Breast epithelium (tissue), 4 donors: ENCODE measurements around the gene SLC1A6. TPM values are rescaled to one million over a fixed set of nuclear protein-coding genes. Genes with fewer than 3 reads are reported as not detected.
"Not testable (repeated sequence)": the region's sequence is repeated elsewhere in the genome, so short reads cannot be mapped to it uniquely, and the experiment has no call there.

Experiments
- DNase-seq, 2 donors: peaks; one replicate each; pipeline ENCODE4 v3.0.0-alpha.2; 2019; ENCODE audit warnings: low spot score in 2 of 2
- H3K27ac ChIP-seq, 2 donors: fragments of 200-600 bp; sonication (generic) in 1 of 2; one replicate each; pipeline ENCODE4 v1.5.1; 2016 to 2019; ENCODE audit warnings: mild to moderate bottlenecking in 1 of 2
- H3K27me3 ChIP-seq, 2 donors: fragments of 200-600 bp; sonication (generic) in 1 of 2; one replicate each; pipeline versions ENCODE4 v1.5.1 to v1.6.0; 2017 to 2019; ENCODE audit warnings: control low read depth in 1 of 2, mild to moderate bottlenecking in 1 of 2
- H3K36me3 ChIP-seq: fragments of 200-600 bp; one replicate; pipeline ENCODE4 v1.5.1; 2019
- H3K4me1 ChIP-seq, 2 donors: fragments of 200-600 bp; sonication (generic); one replicate each; pipeline ENCODE4 v1.5.1; 2016 to 2019; ENCODE audit warnings: control low read depth in 1 of 2
- H3K4me3 ChIP-seq, 3 donors: fragments of 200-600 bp; sonication (generic); 1 replicate in 2 of 3; 2 replicates in 1 of 3; pipeline ENCODE4 v1.5.1; 2016 to 2019; ENCODE audit warnings: mild to moderate bottlenecking in 3 of 3, moderate library complexity in 2 of 3
- H3K9me3 ChIP-seq, 2 donors: fragments of 200-600 bp; sonication (generic) in 1 of 2; one replicate each; pipeline ENCODE4 v1.5.1; 2016 to 2019; ENCODE audit warnings: control low read depth in 1 of 2
- POLR2A ChIP-seq: fragments of 450-650 bp; IDR thresholded peaks from one replicate; pipeline ENCODE4 v1.6.1; 2016; ENCODE audit warnings: antibody characterized with exemption, mild to moderate bottlenecking, moderate library complexity
- POLR2AphosphoS5 ChIP-seq, 3 donors: sonication (generic); formaldehyde crosslinking; IDR thresholded peaks; one replicate each; pipeline ENCODE4 v1.6.1; 2017; ENCODE audit warnings: antibody characterized with exemption in 3 of 3
- intact Hi-C: fragments of 100-400 bp; cut with DNase I; formaldehyde crosslinking; loops from one replicate; pipeline ENCODE4 v1.15.1; 2023; ENCODE audit warnings: low total_unique reads
- total RNA-seq, 3 donors: library from RNA; depleted of rRNA; stranded (reverse); fragments of >200 nt; gene quantifications; one replicate each; pipeline ENCODE4 v1.1.0, GENCODE V29; 2016
- TF ChIP-seq, protein P1 (sequence below), 3 donors: fragments of 450-650 bp; IDR thresholded peaks; one replicate each; pipeline ENCODE4 v1.5.1; 2016 to 2017; ENCODE audit warnings: antibody characterized with exemption in 3 of 3, mild to moderate bottlenecking in 3 of 3, moderate library complexity in 3 of 3

The SLC1A6 gene
- total RNA-seq: not detected

DNA sequence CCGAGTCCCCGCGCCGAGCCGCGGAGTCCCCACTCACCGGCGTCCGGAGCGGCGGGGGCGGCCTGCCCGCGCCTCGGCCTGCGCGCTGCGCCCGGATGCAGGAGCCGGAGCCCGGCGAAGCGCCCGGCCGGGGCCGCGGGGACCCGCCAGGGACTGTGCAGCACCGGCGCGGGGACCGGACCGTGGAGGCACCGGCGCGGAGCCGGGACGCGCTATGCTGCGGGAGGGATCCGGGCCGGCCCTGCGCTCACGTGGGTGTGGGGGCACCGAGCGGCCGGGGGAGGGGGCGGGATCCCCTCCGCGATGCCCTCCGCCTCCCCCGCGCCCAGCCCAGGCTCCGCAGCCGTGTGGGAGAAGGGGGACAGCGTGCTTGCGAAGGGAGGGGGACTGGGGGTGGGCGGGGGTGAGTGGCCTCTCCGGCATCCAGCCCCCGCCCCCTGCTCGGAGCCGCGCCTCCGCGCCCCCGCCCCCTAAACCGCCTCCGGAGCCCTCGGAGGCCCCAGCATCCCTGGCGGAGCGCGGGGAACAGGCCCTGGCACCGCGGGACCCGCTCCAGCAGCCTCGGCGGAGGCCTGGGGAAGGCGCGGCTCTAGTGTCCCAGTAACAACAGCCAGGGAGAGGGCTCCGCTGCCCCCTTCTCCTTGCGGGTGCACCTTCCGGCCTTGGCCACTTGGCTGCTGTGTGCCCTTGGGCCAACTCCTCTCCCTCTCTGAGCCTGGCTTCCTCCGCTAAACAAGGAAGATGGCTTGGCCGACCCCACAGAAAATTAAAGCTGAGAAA is at the start of gene SLC1A6:
SLC1A6 (minus strand) TSS at position 389 of the 780 bp plus-strand sequence. CDS start 6,954 bp downstream, outside the sequence.
- intact Hi-C loops: no loop called here
- H3K27me3 ChIP-seq: peaks cover 0 to 42% of the 10 kb centered on the region in 2 donors

DNA sequence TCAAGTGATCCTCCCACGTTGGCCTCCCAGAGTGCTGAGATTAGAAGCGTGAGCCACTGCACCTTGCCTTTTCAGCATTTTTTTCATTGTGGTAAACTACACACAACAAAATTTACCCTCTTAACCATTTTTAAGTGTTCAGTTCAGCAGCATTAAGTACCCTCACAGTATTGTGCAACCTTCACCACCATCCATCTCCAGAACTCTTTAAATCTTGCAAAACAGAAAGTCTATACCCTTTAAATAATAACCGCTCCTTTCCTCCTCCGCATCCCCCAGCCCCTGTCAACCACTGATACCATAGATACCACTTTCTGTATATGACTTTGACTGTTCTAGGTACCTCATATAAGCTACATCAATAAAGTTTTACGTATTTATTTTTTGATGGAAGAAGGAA is 48.8 kb upstream of the SLC1A6 start:
- no peak for TF ChIP-seq POLR2AphosphoS5 (IDR thresholded peaks at IDR 0.05)
- no peak for TF ChIP-seq POLR2A
- TF ChIP-seq, protein P1, sequence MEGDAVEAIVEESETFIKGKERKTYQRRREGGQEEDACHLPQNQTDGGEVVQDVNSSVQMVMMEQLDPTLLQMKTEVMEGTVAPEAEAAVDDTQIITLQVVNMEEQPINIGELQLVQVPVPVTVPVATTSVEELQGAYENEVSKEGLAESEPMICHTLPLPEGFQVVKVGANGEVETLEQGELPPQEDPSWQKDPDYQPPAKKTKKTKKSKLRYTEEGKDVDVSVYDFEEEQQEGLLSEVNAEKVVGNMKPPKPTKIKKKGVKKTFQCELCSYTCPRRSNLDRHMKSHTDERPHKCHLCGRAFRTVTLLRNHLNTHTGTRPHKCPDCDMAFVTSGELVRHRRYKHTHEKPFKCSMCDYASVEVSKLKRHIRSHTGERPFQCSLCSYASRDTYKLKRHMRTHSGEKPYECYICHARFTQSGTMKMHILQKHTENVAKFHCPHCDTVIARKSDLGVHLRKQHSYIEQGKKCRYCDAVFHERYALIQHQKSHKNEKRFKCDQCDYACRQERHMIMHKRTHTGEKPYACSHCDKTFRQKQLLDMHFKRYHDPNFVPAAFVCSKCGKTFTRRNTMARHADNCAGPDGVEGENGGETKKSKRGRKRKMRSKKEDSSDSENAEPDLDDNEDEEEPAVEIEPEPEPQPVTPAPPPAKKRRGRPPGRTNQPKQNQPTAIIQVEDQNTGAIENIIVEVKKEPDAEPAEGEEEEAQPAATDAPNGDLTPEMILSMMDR (IDR thresholded peaks at IDR 0.05): no peak
- H3K4me1 ChIP-seq: no peaks in the 10 kb centered on the region
- peaks cover 0 to 8% of the 10 kb centered on the region in 2 donors for H3K27me3 ChIP-seq
- no peak overlapping the region for H3K4me3 ChIP-seq
- no peaks in the 10 kb centered on the region for H3K9me3 ChIP-seq
- no peak overlapping the region for H3K27ac ChIP-seq
- intact Hi-C loops: no loop called here
- DNase-seq: no peak
- no peaks in the 10 kb centered on the region for H3K36me3 ChIP-seq

More for the DNA sequence above, at the start of gene SLC1A6:
- no peaks in the 10 kb centered on the region for H3K36me3 ChIP-seq
- no peak within 1 kb of the TSS for H3K27ac ChIP-seq
- no peaks in the 10 kb centered on the region for H3K4me1 ChIP-seq
- TF ChIP-seq POLR2A: no peak
- TF ChIP-seq, protein P1 (IDR thresholded peaks at IDR 0.05): no peak
- TF ChIP-seq POLR2AphosphoS5 (IDR thresholded peaks at IDR 0.05): no peak
- no peak for DNase-seq
- H3K9me3 ChIP-seq: no peaks in the 10 kb centered on the region
- peak within 1 kb of the TSS in 2 of 3 donors; percentile 47 to 60 for H3K4me3 ChIP-seq

DNA sequence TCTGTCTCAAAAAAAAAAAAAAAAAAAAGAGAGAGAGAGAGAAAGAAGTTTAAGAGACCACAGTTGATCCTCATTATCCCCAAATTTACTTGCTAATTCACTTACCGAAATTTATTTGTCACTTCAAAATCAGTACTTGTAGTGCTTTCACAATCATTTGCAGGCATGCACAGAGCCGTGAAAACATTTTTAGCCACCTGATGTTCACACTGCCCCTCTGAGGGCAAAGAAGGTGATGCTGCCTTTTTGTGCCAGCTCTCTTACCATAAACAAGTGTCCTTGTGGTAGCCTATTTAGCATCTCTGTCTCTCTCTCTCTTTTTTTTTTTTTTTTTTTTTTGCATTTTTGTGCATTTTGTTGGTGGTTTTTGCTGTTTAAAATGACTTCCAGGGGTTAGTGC is 45.6 kb upstream of the SLC1A6 start:
- Histone ChIP-seq H3K27me3 (peaks cover 0 to 30% of the 10 kb centered on the region in 2 donors), H3K9me3 (no peaks in the 10 kb centered on the region), H3K4me3 (no peak overlapping the region), H3K27ac (no peak overlapping the region), H3K36me3 (no peaks in the 10 kb centered on the region), H3K4me1 (no peaks in the 10 kb centered on the region)
- intact Hi-C loops: no loop called here
- TF ChIP-seq POLR2A: no peak
- no peak for TF ChIP-seq POLR2AphosphoS5 (IDR thresholded peaks at IDR 0.05)
- DNase-seq: peak in 1 of 2 donors; percentile 18

DNA sequence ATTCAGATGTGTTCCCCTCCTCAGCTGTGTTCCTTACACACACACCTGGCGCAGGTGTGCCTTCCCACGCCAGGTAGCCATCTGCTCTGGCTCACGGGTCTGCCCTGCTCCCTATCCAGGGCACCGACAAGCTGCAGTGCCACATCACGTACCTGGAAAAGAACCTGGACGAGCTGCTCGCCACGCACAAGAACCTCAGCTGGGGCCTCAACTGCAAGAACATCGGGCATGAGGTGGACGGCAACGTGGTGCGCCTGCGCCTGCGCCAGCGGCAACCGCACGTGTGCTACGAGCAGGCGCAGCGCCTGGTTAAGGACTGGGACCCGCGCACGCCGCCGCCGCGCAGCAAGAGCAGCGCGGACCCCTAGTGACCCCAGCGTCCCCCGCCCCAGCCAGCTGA is 43.1 kb upstream of the SLC1A6 start:
- TF ChIP-seq POLR2AphosphoS5 (IDR thresholded peaks at IDR 0.05) (no peak), POLR2A (no peak)
- intact Hi-C loops: no loop called here
- H3K27ac ChIP-seq: no peak overlapping the region

DNA sequence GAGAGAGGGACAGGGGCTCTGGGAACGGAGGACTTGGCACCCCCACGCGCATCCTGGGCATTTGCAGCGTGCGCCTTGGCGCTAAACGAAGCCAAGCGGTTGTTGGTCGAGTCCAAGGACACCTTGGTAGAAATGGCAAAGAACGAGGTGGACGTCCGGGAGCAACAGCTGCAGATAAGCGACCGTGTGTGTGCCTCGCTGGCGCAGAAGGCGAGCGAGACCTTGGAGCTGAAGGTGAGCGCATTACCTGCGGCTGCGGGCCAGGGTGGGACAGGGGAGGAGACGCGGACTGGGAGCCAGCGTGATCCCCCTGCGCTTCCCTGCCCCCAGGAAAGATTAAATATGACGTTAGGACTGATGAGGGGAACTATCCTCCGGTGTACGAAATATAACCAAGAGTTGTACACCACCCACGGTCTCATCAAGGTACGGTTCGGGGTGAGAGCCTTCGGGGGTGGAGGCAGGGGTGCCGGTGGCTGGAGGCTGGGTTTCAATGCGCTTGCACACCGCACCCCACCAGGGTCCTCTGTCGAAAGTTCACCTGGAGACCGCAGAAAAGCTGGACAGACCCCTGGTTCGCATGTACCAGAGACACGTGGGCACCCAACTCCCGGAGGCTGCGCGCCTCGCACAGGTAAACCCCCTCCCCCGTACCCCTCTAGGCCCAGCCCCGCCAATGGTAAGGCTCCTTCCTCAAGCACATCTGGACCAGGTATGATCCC is 41.8 kb upstream of the SLC1A6 start:
- Histone ChIP-seq H3K27me3 (peaks cover 0 to 33% of the 10 kb centered on the region in 2 donors), H3K36me3 (no peaks in the 10 kb centered on the region), H3K4me1 (no peaks in the 10 kb centered on the region), H3K9me3 (no peaks in the 10 kb centered on the region), H3K27ac (no peak overlapping the region), H3K4me3 (no peak overlapping the region)
- intact Hi-C loops: no loop called here
- DNase-seq: no peak
- TF ChIP-seq, protein P1 (IDR thresholded peaks at IDR 0.05): no peak
- TF ChIP-seq POLR2A: no peak
- TF ChIP-seq POLR2AphosphoS5 (IDR thresholded peaks at IDR 0.05): no peak

More for the DNA sequence above, 43.1 kb upstream of the SLC1A6 start:
- Histone ChIP-seq H3K36me3 (no peaks in the 10 kb centered on the region), H3K9me3 (no peaks in the 10 kb centered on the region), H3K4me1 (no peaks in the 10 kb centered on the region), H3K27me3 (peaks cover 0 to 31% of the 10 kb centered on the region in 2 donors), H3K4me3 (no peak overlapping the region)
- DNase-seq: no peak

DNA sequence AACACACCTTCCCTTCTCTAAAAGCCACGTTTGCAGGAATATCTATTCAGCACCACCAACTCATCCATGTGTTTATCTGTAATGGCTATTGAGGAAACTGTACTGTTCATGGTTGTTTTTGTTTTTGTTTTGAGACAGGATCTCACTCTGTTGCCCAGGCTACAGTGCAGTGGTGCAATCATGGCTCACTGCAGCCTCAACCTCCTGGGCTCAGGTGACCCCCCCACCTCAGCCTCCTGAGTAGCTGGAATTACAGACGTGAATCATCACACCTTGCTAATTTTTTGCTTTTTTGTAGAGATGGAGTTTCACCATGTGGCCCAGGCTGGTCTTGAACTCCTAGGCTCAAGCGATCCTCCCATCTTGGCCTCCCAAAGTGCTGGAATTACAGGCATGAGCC is 39.2 kb upstream of the SLC1A6 start:
- H3K4me3 ChIP-seq, intact Hi-C loops, DNase-seq, H3K9me3 ChIP-seq, H3K36me3 ChIP-seq, H3K4me1 ChIP-seq, H3K27ac ChIP-seq: not testable (repeated sequence)
- peaks cover 0 to 30% of the 10 kb centered on the region in 2 donors for H3K27me3 ChIP-seq
